Mucosa of descending colon (tissue), 3 donors: ENCODE data around the gene IQCK. TPM values are rescaled to one million over a fixed set of nuclear protein-coding genes. Genes with fewer than 3 reads are reported as not detected.

Experiments
- ATAC-seq: fragments of 200-7000 bp; cut with Tn5 transposase; one replicate; pipeline ENCODE4 v1.9.1; 2020; ENCODE audit warnings: mild to moderate bottlenecking, moderate library complexity
- DNase-seq, 3 donors: peaks; one replicate each; pipeline ENCODE4 v3.0.0-alpha.2; 2020
- H3K36me3 ChIP-seq: fragments of 200-600 bp; one replicate; pipeline ENCODE4 v1.8.0; 2021; ENCODE audit warnings: low read depth, mild to moderate bottlenecking
- H3K4me1 ChIP-seq: fragments of 200-600 bp; one replicate; pipeline ENCODE4 v1.8.0; 2021; ENCODE audit warnings: low read depth, mild to moderate bottlenecking
- H3K4me3 ChIP-seq: fragments of 200-600 bp; one replicate; pipeline ENCODE4 v1.8.0; 2021; ENCODE audit warnings: mild to moderate bottlenecking
- H3K9me3 ChIP-seq: fragments of 200-600 bp; one replicate; pipeline ENCODE4 v1.8.0; 2021; ENCODE audit warnings: mild to moderate bottlenecking
- intact Hi-C, 2 donors: fragments of 100-400 bp; cut with DNase I in 1 of 2; cut with micrococcal nuclease in 1 of 2; formaldehyde crosslinking; loops; one replicate each; pipeline versions ENCODE4 v1.11.0 to v1.11.1; 2022; cut with DNase I, micrococcal nuclease
- total RNA-seq, 3 donors: library from RNA; stranded (reverse); fragmentation: NEBNext Ultra II Directional in 2 of 3; extraction: Animal tissue kit (Norgen Biotek cat#: 25700) in 2 of 3; gene quantifications; one replicate each; pipeline versions ENCODE4 v1.2.1 to v1.2.4, GENCODE V29; 2021 to 2023
- TF ChIP-seq, protein P1 (sequence below): fragments of 200-600 bp; IDR thresholded peaks from one replicate; pipeline ENCODE4 v1.8.0; 2022; ENCODE audit warnings: antibody characterized with exemption, mild to moderate bottlenecking
- donor health status: DM: no; HTN: no; CAD: no; lungs with moderate emphysema.
- donor health status: DM: no; HTN: no; CAD: no.
- donor health status: DM: no; HTN: yes; CAD: no.

The IQCK gene
- total RNA-seq, 3 donors from 2014 or later, result 9.1 to 14.0 (median 12.0) TPM

DNA sequence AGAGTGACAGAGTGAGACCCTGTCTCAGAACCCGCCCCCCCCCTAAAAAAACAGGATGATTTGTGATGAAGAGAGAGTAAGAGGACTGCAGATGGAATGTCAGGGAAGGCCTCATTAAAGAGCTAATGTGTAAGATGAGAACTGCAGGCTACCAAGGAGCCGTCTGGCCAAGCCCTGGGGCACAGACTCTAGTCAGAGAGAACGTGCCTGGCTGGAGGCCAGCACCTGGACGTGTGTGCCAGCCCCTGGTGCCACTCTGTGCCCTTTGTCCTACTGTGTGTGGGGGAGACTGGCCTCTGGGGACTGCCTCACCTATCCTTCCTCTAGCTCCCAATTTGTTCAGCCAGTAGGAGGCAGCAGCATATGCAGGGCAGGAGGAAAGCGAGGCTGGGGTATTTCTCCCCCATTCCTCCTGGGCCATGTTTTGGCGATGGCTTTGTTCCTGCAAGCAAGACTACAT is 37.2 kb upstream of the IQCK start:
- no peak for ATAC-seq
- H3K36me3 ChIP-seq, result no peaks in the 10 kb centered on the region
- no peaks in the 10 kb centered on the region for H3K9me3 ChIP-seq
- TF ChIP-seq, protein P1, sequence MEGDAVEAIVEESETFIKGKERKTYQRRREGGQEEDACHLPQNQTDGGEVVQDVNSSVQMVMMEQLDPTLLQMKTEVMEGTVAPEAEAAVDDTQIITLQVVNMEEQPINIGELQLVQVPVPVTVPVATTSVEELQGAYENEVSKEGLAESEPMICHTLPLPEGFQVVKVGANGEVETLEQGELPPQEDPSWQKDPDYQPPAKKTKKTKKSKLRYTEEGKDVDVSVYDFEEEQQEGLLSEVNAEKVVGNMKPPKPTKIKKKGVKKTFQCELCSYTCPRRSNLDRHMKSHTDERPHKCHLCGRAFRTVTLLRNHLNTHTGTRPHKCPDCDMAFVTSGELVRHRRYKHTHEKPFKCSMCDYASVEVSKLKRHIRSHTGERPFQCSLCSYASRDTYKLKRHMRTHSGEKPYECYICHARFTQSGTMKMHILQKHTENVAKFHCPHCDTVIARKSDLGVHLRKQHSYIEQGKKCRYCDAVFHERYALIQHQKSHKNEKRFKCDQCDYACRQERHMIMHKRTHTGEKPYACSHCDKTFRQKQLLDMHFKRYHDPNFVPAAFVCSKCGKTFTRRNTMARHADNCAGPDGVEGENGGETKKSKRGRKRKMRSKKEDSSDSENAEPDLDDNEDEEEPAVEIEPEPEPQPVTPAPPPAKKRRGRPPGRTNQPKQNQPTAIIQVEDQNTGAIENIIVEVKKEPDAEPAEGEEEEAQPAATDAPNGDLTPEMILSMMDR, result no peak
- DNase-seq, result no peak
- no peak overlapping the region for H3K4me3 ChIP-seq
- intact Hi-C loops, result no loop called here
- H3K4me1 ChIP-seq, result no peaks in the 10 kb centered on the region

DNA sequence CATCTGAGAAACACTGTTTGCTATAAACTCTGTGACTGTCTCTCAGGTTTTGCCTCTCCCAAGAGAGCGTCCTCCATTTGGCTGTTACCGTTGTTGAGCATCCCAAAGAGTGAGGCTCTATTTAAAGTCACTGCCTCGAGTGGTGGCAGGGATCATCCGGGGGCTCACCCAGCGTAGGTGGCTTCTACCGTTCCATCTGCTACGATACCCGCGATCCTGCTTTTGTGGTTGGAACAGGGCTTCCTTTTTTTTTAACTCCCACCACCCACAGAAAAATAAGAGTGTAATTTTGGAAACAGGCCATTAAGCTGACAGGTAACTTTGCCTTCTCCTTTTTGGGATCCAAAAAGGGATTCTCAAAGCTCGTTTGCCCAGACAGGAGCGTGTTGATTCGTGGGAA is 36.4 kb upstream of the IQCK start:
- DNase-seq, result no peak
- Histone ChIP-seq H3K4me1 (no peaks in the 10 kb centered on the region), H3K36me3 (no peaks in the 10 kb centered on the region), H3K4me3 (no peak overlapping the region), H3K9me3 (no peaks in the 10 kb centered on the region)
- intact Hi-C loops, result no loop called here
- TF ChIP-seq, protein P1, result no peak
- no peak for ATAC-seq

- ATAC-seq, result no peak
- Histone ChIP-seq H3K4me3 (no peak overlapping the region), H3K4me1 (no peaks in the 10 kb centered on the region), H3K9me3 (no peaks in the 10 kb centered on the region), H3K36me3 (no peaks in the 10 kb centered on the region)
- DNase-seq, result no peak
- intact Hi-C loops, result no loop called here
- TF ChIP-seq, protein P1, result no peak
Measured at GRCh38 chr16:19683453-19684236, 34.4 kb upstream of the IQCK start.

DNA sequence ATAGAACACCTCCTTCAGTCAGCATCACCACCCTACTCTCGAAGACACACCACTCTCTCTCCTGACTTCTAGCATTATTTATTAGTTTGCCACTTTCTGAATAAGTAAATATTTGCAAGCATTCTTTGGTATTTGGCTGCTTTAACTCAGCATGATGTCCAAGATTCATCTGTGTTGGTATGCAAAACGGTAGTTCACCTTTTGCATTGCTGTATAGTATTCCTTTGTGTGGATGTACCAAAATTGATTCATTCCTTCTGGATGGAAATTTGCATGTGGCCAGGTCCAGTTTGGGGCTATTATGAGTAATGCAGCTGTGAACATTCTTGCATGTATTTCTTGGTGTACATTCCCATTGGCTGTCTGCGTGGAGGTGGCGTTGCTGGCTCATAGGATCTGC is 32.9 kb upstream of the IQCK start:
- intact Hi-C loops, result no loop called here
- Histone ChIP-seq H3K4me3 (no peak overlapping the region), H3K9me3 (no peaks in the 10 kb centered on the region), H3K36me3 (no peaks in the 10 kb centered on the region), H3K4me1 (no peaks in the 10 kb centered on the region)
- DNase-seq (no peak), ATAC-seq (no peak)
- TF ChIP-seq, protein P1, result no peak

- Histone ChIP-seq H3K9me3 (no peaks in the 10 kb centered on the region), H3K4me1 (no peaks in the 10 kb centered on the region), H3K4me3 (no peak overlapping the region), H3K36me3 (no peaks in the 10 kb centered on the region)
- DNase-seq (no peak), ATAC-seq (no peak)
- TF ChIP-seq, protein P1, result no peak
- intact Hi-C loops, result no loop called here
Measured at GRCh38 chr16:19687279-19687678, 30.8 kb upstream of the IQCK start.
